DLD1 (cell line): ENCODE data around the gene DOCK10.

Source experiments
- in situ Hi-C: cut with HindIII; loops from 2 replicates; pipeline ENCODE4 v1.10.0; 2017; ENCODE audit warnings: low sequenced_read_pairs

The DOCK10 gene

DNA sequence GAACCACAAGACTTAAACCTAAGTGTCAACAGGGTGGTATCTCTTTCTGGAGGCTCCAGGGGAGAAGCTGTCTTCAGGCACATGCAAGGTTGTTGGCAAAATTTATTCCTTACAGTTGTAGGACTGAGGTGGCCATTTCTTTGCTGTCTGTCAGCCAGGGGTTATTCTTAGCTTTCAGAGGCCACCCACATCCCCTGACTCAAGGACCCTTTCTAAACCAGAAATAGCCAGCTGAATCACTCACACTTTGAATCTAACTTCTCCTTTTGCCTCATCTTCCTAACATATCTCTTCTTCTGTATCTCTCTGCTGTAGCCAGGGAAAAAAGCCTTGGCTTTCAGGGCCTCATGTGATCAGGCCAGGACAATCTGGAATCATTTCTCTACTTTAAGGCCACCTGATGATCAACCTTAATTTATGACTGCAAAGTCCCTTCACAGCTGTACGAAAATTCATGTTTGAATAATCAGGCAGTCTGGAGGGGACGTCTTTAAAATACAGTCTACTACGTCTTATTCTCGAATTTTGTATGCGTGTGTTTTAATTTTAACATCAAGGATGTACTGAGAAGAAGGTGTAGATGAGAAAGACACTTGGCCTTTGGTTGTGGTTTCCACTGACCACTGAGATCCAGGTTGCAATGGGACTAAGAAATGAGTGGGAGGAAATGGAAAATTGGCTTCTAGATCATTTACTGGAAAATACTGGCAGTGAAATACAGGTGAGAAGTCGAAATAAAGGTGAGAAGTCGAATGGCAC lies 90.4 kb downstream of the DOCK10 start:
- in situ Hi-C loops, result no loop called here

DNA sequence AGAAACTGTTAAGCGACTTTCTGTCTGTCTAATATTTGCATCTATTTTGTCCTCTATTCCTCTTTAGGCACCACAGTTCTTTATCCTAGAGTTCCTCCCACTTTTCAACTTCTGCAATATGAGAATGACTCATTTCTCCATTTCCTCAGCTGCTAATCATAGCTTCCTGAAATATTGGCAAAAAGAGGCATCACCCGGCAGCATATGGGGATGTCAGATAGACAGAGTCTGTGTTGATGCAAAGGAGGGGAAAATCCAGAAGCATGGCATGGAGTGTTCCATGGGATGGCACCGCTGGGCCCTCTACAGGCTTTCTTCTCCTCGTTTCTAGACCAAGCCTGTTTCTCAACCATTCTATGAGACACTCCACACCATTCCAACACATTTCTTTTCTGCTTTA lies 93.4 kb downstream of the DOCK10 start:
- in situ Hi-C loops, result loop anchor here (10.0 kb wide), 1 partner anchor 64 kb away; no protein-coding TSS in a partner anchor

DNA sequence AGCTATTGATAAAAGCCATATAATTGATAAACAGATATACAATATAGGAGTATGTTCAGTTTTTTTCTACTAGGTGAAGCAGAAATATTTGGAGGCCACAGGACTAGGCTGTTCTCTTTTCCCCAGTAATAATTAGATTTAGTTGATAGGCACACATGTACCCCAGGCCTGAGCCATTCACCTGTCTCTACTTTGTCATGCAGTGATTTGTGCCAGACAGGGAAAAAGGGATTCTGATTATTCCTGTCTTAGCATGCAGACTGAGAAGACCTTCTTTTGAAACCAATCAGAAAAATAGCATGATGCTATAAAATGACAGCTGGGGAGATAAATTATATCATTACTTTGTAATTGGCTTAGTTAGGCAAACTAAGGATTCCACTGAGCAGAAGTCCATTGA lies 94.3 kb downstream of the DOCK10 start:
- in situ Hi-C loops, result loop anchor here (10.0 kb wide), 1 partner anchor 63 kb away; no protein-coding TSS in a partner anchor

DNA sequence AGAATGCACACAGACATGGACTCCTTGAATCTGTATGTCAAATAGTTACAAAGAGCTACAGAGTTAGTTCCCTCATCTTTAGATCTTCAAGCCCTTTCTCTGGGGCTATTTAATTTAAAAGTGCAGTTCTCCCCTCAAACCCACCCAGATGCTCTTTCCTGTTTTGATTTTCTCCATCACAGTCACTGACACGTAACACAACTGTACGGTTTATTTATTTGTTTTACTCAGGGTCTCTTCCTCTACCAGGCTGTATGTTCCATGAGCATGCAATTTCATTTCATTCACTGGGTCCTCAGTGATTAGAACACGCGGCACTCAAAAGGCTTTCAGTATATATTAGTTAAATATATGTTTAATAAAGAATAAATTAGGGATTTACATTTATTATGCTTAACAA lies 94.7 kb downstream of the DOCK10 start:
- in situ Hi-C loops, result loop anchor here (10.0 kb wide), 1 partner anchor 63 kb away; no protein-coding TSS in a partner anchor

GRCh38 chr2:224946895-224947294 lies 95.4 kb downstream of the DOCK10 start:
- in situ Hi-C loops, result loop anchor here (10.0 kb wide), 1 partner anchor 62 kb away; no protein-coding TSS in a partner anchor

- in situ Hi-C loops, result loop anchor here (10.0 kb wide), 1 partner anchor 60 kb away; no protein-coding TSS in a partner anchor
Observed at GRCh38 chr2:224944707-224945547, 97.3 kb downstream of the DOCK10 start.

GRCh38 chr2:224943601-224944041 lies 98.6 kb downstream of the DOCK10 start:
- in situ Hi-C loops, result loop anchor here (10.0 kb wide), 1 partner anchor 59 kb away; no protein-coding TSS in a partner anchor

DNA sequence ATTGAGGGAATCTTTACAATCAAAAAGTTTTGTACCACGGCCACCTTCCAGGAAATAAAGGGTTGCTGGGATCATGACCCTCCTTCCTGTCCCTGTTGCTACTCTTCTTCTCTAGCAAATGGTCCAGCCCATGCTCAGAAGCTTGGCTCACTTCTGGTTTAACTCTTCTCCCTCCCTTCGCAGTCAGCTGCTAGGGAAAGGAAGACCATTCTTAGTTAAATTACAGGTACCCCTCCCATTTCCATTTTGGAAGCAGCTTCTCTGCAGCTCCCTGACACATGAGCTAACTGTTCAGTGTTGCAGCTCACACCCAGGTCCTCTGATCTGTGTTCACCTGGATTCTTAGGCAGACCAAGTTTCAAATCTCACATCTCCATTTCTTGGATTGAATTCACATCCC lies 100.3 kb downstream of the DOCK10 start:
- in situ Hi-C loops, result loop anchor here (10.0 kb wide), 1 partner anchor 57 kb away; no protein-coding TSS in a partner anchor

- in situ Hi-C loops, result loop anchor here (10.0 kb wide), 1 partner anchor 56 kb away; no protein-coding TSS in a partner anchor
Observed at GRCh38 chr2:224940618-224941017, 101.7 kb downstream of the DOCK10 start.

GRCh38 chr2:224938651-224939182 lies 103.6 kb downstream of the DOCK10 start:
- in situ Hi-C loops, result no loop called here

- in situ Hi-C loops, result no loop called here
Observed at GRCh38 chr2:224937887-224938286, 104.4 kb downstream of the DOCK10 start.

GRCh38 chr2:224934526-224935188 lies 107.6 kb downstream of the DOCK10 start:
- in situ Hi-C loops, result no loop called here

DNA sequence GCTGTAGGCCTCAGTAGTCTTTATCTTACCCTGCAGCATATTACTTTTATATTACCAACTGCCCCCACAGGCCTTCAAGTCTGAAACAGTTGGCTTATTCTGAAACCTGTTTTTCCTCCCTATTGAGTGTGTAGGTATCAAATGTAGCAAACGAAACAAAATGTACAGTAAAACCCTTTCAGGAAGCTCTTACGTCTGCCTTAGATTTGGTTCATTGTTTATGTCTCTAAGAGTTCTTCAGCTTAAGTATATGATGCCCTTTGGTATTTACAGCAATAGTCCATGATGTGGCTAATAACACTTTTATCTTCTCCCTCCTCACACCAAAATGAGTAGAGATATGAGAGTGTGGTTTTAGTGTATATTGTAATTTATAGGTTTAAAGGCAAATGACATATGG lies 108.8 kb downstream of the DOCK10 start:
- in situ Hi-C loops, result no loop called here

DNA sequence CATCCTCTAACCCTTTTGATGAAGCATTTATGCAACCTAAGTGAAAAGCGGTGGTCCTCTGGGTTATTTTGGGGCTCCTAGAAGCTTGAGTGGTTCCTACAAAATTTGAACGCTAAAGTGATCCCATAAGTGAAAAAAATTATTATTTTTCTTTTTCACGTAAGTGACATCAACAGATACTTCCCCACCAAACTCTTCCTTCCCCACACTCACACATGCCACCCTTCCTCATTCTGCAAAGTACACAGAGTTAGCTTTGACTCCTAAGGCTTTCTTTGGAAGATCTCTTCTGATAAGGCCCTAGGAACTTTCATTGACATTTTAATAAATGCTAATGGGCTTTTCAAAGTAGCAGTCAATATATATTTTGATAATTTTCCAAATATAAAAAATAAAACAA lies 109.7 kb downstream of the DOCK10 start:
- in situ Hi-C loops, result no loop called here

DNA sequence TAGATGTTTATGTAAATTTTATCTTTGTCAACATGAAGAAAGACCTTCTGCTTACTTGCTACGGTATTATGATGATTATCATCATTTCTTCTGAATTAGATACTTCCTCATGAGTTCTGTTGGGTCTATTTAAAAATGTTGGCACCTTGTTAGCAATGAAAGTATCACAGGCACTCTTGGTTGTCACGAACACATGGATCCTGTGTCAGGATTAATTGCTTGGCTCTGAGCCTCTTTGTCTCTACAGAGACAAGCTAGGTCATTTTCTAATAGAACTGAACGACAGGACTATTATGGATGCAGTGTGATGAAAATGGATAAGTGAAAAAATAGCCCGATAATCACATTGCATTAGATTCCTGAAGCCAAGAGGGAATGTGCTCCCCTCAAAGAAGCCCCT lies 110.3 kb downstream of the DOCK10 start:
- in situ Hi-C loops, result no loop called here

DNA sequence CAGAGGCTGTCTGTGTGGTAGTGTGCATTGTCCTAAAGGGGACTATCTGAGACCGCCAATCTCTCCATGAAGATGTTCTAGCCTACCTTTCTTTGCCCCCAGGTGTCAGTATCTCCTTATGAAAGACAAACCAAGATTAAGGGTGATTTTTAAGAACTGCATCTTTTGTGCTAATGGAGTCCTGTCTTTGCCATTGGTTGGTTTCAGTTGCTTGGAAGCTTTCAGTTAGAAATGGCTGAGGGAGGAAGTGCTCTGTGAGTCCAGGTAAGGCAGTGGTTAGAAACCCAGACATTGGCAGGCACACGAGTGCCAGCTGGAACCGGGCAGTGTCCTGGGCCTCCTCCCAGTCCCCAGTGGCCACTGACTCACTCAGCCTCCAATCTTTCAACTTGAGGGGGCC lies 111.3 kb downstream of the DOCK10 start:
- in situ Hi-C loops, result no loop called here

- in situ Hi-C loops, result no loop called here
Observed at GRCh38 chr2:224930124-224930523, 112.1 kb downstream of the DOCK10 start.

DNA sequence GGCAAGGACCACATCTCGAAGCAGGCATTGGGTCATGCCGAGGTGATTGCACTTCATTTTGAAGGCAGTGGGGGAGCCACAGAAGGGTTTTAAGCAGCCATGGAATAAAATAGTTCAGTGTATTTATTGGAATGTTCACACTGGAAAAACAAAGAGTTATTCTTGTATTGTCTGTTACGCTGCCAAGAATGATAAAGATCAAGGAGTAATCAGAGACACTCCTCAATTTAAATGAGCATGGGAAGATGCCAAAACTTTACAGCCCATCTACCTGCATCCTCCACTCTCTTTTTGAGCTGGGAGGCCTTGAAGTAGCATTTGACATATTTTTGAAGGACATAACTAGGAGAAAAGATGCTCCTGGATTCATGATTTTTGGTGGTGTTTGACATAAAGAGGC lies 112.8 kb downstream of the DOCK10 start:
- in situ Hi-C loops, result no loop called here

GRCh38 chr2:224927646-224928173 lies 114.6 kb downstream of the DOCK10 start:
- in situ Hi-C loops, result no loop called here

DNA sequence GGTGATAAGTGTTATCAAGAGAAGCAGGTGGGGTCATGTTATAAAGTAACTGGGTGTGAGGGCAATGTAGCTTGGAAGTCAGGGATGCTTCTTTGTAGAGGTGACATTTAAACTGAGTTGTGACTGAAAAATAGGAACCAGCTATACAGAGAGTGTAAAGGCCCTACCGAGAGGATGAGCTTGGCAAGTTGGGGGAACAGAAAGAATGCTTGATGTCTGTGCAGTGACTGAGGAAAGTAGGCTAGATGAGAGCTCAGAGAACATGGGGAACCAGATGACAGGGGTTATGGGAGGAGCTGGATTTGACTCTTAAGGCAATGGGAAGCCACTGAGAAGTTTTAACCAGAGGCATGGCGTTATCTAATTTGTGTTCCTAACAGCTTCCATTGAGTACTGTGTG lies 115.3 kb downstream of the DOCK10 start:
- in situ Hi-C loops, result no loop called here

GRCh38 chr2:224925810-224926100 lies 116.5 kb downstream of the DOCK10 start:
- in situ Hi-C loops, result no loop called here
